NCI-H526 (cell line): ENCODE measurements around the gene ADGRA1.

ENCODE experiments used
- DNase-seq, 2 experiments: peaks; one replicate each; lab custom pipeline; 2025; lab: John Stamatoyannopoulos, UW

ADGRA1 gene

DNA sequence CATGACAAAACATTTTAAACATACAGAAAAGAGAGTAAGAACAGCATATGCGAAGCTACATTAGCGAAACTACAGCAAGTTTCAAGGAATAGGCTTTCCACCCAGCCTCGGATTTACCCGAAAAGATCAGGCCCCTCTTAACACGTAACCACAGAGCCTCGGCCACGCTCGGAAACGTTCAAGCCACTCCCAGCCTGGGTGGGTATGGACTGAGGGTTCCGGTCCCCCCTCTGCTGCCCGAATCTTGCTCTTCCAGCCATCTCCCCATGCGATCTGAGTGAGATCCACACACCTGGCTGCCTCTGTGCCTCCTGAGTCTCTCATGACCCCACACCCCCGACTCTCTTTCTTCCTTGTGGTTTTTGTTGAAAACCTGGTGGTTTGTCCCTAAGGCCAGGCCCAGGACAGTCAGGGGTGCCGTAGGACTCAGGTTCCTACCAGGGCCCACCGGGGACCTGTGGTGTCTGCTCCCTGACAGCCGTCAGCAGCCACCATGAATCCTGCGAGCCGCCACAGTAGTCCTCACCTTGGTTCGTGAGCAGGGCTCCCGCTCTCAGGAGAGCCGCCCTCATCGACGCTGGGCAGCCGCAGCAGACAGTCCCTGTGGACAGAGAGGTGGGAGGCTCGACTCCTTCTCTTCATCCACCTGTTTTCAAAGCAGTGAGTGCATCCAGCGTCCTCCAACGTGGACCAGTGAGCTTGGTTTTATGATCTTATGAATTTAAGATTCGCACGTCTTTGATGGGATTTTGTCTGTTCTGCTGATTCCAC is 90.8 kb downstream of the ADGRA1 start:
- DNase-seq, result no peak

DNA sequence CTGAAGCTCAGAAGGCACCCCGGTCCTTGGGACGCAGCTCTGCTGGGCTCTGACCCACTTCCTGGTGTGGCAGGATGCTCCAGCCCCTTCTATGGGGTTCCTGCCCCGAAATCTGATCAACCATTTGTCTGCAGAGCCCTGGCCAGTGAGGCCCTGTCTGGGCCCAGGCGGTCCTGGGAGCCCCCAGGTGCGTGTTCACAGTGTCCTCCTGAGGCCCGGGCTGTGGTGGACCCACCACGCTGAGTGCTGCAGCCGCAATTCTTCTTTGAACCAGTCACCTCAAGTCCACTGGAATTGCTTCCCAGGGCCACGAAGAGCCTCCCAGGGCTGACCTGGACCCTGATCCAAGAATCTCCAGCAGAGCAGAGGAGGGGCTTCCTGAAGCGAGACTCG is 91.4 kb downstream of the ADGRA1 start:
- DNase-seq, result no peak

DNA sequence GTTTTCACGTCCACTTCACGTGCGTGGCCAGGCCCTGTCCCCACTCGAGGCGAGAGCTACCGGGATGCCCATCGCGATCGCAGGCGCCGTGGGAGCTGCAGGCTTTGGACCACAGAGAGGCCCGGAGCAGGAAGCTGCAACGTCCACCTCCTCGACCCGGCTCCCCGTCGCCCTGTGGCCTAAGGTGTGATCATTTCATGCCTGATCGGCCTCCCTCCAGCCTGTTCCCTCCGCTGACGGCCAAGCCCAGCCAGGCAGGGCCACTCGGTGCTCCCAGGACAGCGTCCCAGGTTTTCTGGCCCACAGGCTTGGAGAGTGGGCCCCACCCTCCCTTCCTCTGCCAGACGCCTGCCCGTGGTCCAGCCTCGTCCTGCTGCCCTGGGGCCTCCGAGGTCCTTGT is 91.9 kb downstream of the ADGRA1 start:
- no peak for DNase-seq

DNA sequence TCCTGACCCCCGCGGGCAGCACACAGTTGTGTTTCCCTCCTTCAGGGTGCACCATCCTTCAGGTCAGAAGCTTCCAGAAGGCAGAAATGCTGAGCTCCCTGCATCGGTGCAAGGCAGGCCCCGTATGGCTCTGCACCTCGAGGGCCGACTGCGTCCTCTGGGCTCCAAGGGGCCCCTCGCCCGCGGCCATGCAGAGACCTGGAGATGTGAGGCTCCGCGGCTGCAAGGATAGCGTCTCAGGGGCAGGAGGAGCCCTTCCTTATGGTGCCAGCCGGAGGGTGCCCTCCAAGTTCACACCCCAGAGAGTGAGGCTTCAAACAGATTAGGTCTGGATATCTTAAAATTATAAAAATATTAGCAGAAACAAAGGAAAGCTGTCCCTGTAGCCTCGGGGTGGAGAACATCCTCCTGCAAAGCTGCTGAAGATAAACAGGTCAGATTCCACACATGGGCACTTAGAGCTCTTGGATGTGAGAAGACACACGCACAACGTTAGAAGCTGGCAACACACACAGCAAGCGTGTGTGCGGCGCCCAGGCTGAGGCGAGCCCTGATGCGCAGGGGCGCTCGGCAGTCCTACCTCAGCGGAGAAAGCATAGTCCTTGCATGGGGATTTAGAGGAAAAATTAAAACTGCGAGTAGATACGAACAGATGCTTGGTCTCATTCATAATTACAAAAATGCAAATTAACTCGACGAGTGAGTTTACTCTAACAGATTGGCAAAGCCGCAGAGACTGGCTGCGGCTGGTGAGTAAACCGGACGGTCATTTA is 92.7 kb downstream of the ADGRA1 start:
- DNase-seq, result peak; percentile 10 to 57

DNA sequence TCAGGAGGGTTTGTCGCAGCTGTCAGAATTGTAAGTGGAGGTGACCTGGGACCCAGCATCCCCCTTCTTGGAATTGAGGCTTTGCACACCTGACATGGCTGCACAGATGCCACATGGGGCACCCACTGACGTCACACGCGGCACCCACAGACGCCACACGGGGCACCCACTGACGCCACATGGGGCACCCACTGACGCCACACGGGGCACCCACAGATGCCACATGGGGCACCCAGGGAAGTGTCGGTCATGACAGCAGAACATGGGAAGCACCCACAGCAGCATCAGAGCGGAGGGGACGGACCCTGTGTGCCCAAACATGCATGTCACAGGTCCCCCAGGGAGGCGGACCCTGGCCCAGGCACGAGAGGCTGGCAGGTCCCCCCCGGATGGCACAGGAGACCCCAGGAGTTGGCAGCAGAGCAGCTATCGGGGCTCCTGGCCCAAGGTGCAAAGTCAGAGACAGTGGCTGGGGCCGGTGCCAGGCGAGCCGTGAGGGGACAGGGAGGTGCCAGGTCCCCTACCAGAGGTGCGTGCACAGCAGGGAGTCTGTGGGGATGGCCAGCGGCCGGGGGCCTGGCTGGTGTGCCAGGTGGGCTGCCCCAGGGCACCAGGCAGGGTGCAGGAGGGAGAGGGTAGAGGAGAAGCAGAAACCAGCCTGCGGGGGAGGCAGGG is 93.4 kb downstream of the ADGRA1 start:
- no peak for DNase-seq
